Measurements from ENCODE around the gene CHST3. TPM values are rescaled to one million over a fixed set of nuclear protein-coding genes. Genes with fewer than 3 reads are reported as not detected.
A peak's percentile ranks its signal among the peaks of the same experiment; 100 is the strongest.

The CHST3 gene
- total and polyA plus RNA-seq, 9 of the 15 experiments (the other 6 are each of a cell fraction or from before 2014, with no cell fraction given): 0.01 to 1.3 (median 0.15) TPM

- peak in 1 of 4 experiments; percentile 29 for DNase-seq (ENCODE audit: extremely low read depth in 1 of 4, low spot score in 3 of 4)
- Histone ChIP-seq H3K79me2 (ENCODE audit: control insufficient read depth, insufficient read depth, low read length) (no peaks in the 10 kb centered on the region), H4K20me1 (replicated peaks; ENCODE audit: control insufficient read depth, insufficient read depth, low read length) (no peaks in the 10 kb centered on the region), H2AFZ (ENCODE audit: low read depth, low read length) (peak overlapping the region; percentile 78), H3K4me1 (replicated peaks in 1 of 2; ENCODE audit: control insufficient read depth in 2 of 2, insufficient read depth in 2 of 2, low read length in 2 of 2) (peaks cover 3 to 33% of the 10 kb centered on the region in 2 experiments; a peak in 3 of 5 replicates), H3K36me3 (ENCODE audit: control insufficient read depth, insufficient read depth, low read length) (no peaks in the 10 kb centered on the region), H3K4me2 (ENCODE audit: insufficient read depth, low read length) (peak overlapping the region; percentile 21; the same call in 1 of the 2 replicates), H3K27me3 (ENCODE audit: control insufficient read depth in 2 of 2, insufficient read depth in 2 of 2, low read length in 2 of 2) (peaks cover 4 to 32% of the 10 kb centered on the region in 2 experiments; a peak in 3 of 5 replicates), H3K9me1 (ENCODE audit: control insufficient read depth, insufficient read depth, low read length) (no peaks in the 10 kb centered on the region), H3K9me3 (replicated peaks; ENCODE audit: control insufficient read depth, insufficient read depth, low read depth, low read length) (no peaks in the 10 kb centered on the region), H3K4me3 (no peak overlapping the region), H3K9ac (ENCODE audit: insufficient read depth in 1 of 2, low read depth in 2 of 2, low read length in 2 of 2) (no peak overlapping the region; a peak in 1 of 4 replicates), H3K27ac (ENCODE audit: extremely low read depth, low read depth, low read length) (no peak overlapping the region)
- no TSS peak for BruUV-seq (replicated peaks)
- intact Hi-C loops (cut with micrococcal nuclease) (loop anchor here (5.0 kb wide), 1 partner anchor 267 kb away; no protein-coding TSS in a partner anchor), in situ Hi-C loops (cut with MboI) (loop anchor here (10.0 kb wide), 1 partner anchor 275 kb away; no protein-coding TSS in a partner anchor)
- ATAC-seq: peak; percentile 54
- 26% methylated on average over 19 of the region's 19 CpGs for WGBS (ENCODE audit: insufficient coverage, low coverage, missing lambda C conversion rate)
- POLR2A ChIA-PET: interaction anchor here (0.6 to 1.6 kb wide), 14 partner anchors 10 to 321 kb away, joined by 3 to 5 read pairs (median 3); partner anchors contain the start of genes PSAP and VSIR
- peak; percentile 73 for TF ChIP-seq L3MBTL2 (IDR thresholded peaks at IDR 0.05)
- peak; percentile 27; the same call in 1 of the 2 replicates for TF ChIP-seq MAX (CRISPR knock-in tag; IDR thresholded peaks at IDR 0.05)
- TF ChIP-seq MGA (IDR thresholded peaks at IDR 0.05): peak; percentile 51
- no peak for TF ChIP-seq HDGF (IDR thresholded peaks at IDR 0.05)
- peak; percentile 23 for FAIRE-seq
- CTCF ChIA-PET (ENCODE audit: low intra/inter-chr PET ratio): no interaction called here
Measured at GRCh38 chr10:72059843-72060822, 95.9 kb downstream of the CHST3 start.

Data from K562 (cell line).